Activated T-cell treated with anti-CD3 and anti-CD28 coated beads, Interleukin-2, amount 50 U/mL, for 72 hours (primary cell): ENCODE results near the gene CHD5. TPM values are rescaled to one million over a fixed set of nuclear protein-coding genes. Genes with fewer than 3 reads are reported as not detected.
A peak's percentile ranks its signal among the peaks of the same experiment; 100 is the strongest.

ENCODE experiments used
- ATAC-seq, 2 donors: fragments of 150-1000 bp; cut with Tn5 transposase; replicated peaks in 1 of 2; 2 replicates each; pipeline ENCODE4 v1.10.0; 2021; ENCODE audit warnings: moderate library complexity in 2 of 2, mild to moderate bottlenecking in 1 of 2
- DNase-seq, 2 donors: peaks; one replicate each; pipeline ENCODE4 v3.0.0; 2021 to 2022; ENCODE audit warnings: mixed read lengths in 1 of 2
- H3K27ac Mint-ChIP-seq: one replicate; pipeline ENCODE4 v1.8.0; 2022; ENCODE audit warnings: mild to moderate bottlenecking, moderate library complexity, mixed read lengths
- H3K27me3 Mint-ChIP-seq: one replicate; pipeline ENCODE4 v1.8.0; 2022; ENCODE audit warnings: low read depth, mixed read lengths
- H3K36me3 Mint-ChIP-seq, 2 donors: one replicate each; pipeline ENCODE4 v1.8.0; 2022; ENCODE audit warnings: mixed read lengths in 2 of 2, mild to moderate bottlenecking in 1 of 2; ENCODE audit not compliant: insufficient read depth in 2 of 2
- H3K4me1 Mint-ChIP-seq: one replicate; pipeline ENCODE4 v1.8.0; 2022; ENCODE audit warnings: low read depth, mixed read lengths
- H3K4me3 Mint-ChIP-seq, 2 donors: one replicate each; pipeline ENCODE4 v1.8.0; 2022; ENCODE audit warnings: mild to moderate bottlenecking in 2 of 2, mixed read lengths in 2 of 2, moderate library complexity in 2 of 2
- H3K9me3 Mint-ChIP-seq, 2 donors: one replicate each; pipeline ENCODE4 v1.8.0; 2022; ENCODE audit warnings: mixed read lengths in 2 of 2
- total RNA-seq, 2 donors: library from RNA; stranded (reverse); gene quantifications; one replicate each; pipeline ENCODE4 v1.2.3, GENCODE V29; 2022

CHD5 gene
- total RNA-seq, 2 donors from 2014 or later, result 0.16 to 0.31 TPM

DNA sequence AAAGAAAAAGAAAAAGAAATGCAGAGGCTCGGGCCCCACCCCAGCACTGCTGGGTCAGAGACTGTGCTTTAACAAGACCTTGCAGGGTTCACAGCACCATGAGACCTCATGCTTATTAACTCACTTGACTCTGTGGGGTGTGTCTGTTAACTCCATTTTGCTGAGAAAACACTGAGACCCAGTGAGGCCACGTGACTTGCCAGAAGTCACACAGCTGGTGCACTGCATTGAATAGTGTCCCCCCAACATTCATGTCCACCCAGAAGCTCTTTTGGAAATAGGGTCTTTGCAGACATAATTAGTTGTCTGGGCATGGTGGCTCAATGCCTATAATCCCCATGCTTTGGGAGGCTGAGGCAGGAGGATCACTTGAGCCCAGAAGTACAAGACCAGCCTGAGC is 39.7 kb downstream of the CHD5 start:
- no peaks in the 10 kb centered on the region for H3K4me1 Mint-ChIP-seq
- no peak for DNase-seq
- no peak overlapping the region for H3K27ac Mint-ChIP-seq
- H3K9me3 Mint-ChIP-seq, result no peaks in the 10 kb centered on the region
- ATAC-seq, result no peak
- no peak overlapping the region for H3K4me3 Mint-ChIP-seq
- no peaks in the 10 kb centered on the region for H3K27me3 Mint-ChIP-seq
- H3K36me3 Mint-ChIP-seq, result no peaks in the 10 kb centered on the region

DNA sequence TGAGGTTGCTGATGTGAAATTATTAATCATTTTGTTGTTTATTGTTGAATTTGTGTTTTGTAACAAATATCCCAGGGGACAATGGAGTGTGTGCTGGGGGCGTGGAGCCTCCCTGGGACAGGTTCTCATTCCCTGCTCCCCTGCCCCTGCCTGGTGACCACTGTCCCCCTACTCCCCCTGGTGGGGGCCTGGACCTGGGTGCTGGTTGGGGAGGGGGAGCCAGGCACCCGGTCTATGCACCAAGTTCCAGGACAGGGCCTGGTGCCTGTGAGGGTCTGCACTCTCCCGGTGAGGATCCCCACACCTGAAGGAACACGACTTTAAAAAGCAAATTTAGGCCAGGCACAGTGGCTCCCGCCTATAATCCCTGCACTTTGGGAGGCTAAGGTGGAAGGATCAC is 42.4 kb downstream of the CHD5 start:
- ATAC-seq, result no peak
- Mint-ChIP-seq H3K4me3 (no peak overlapping the region), H3K9me3 (peaks cover under 1% of the 10 kb centered on the region in 2 donors), H3K27ac (no peak overlapping the region), H3K4me1 (no peaks in the 10 kb centered on the region), H3K36me3 (no peaks in the 10 kb centered on the region), H3K27me3 (no peaks in the 10 kb centered on the region)
- DNase-seq, result no peak

DNA sequence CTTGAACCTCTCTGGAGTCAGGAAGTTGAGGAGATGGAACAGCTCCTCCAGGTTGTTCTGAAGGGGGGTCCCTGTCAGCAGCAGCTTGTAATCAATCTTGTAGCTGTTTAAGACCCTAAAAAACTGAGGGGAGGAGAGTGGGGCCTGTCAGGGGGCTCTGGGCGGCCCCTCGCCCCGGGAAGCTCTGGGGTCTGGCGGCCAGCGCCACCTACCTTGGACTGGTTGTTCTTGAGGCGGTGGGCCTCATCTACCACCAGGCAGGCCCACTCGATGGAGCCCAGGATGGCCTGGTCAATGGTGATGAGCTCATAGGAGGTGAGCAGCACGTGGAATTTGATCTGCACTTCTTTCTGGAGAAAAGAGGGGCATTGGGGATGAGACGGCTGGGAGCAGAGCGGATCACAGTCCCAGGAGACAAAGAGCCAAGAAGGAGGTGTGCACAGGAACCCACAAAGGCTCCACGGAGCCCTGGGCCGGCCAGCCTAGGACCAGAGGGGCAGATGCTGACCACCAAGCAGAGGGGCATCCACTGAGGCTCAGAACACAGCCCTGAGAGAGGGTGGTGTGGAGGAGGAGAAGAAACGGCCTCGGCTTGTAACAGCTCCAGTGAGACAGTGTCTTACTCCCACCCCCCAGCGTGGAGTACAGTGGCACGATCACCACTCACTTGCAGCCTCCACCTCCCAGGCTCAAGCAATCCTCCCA is 43.5 kb downstream of the CHD5 start:
- H3K4me1 Mint-ChIP-seq, result no peaks in the 10 kb centered on the region
- peaks cover 5 to 6% of the 10 kb centered on the region in 2 donors for H3K9me3 Mint-ChIP-seq
- DNase-seq (no peak), ATAC-seq (no peak)
- H3K27me3 Mint-ChIP-seq, result no peaks in the 10 kb centered on the region
- no peak overlapping the region for H3K4me3 Mint-ChIP-seq
- H3K36me3 Mint-ChIP-seq, result peaks cover 3% of the 10 kb centered on the region in 2 donors
- no peak overlapping the region for H3K27ac Mint-ChIP-seq

DNA sequence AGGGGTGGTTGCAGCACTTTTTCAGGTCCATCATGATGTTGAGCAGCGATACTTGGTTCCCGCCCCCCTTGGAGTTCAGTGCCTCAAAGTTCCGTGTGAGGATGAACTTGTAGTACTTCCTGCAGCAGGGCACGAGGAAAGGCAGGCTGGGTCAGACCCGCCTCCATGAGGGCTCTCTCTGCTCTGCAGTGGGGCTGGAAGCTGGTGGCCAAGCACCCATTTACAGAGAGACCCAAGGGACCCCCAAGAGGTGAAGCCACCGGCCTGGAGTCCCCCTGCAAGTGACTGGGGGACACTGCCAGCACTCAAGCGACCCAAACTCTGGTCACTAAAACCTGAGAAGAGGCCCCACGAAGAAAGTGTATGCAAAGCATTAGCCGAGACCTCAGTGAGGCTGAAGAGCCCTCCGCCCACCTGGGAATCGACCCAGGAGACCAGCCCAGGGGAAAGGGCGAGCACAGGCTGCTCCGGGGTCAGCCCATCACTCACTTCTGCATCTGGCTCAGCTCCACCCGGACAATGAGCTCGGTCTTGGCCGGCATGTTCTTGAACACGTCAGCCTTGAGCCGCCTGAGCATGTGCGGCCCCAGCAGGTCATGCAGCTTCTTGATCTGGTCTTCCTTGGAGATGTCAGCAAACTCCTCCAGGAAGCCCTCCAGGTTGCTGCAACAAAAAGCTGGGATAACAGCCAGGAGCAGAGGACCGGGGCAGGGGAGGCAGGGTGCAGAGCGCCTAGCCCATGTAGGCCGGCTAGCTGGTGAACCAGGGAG is 45.2 kb downstream of the CHD5 start:
- H3K27me3 Mint-ChIP-seq, result no peaks in the 10 kb centered on the region
- no peak overlapping the region for H3K4me3 Mint-ChIP-seq
- ATAC-seq (no peak), DNase-seq (no peak)
- H3K36me3 Mint-ChIP-seq, result peaks cover 3% of the 10 kb centered on the region in 2 donors
- H3K9me3 Mint-ChIP-seq, result peaks cover 5 to 6% of the 10 kb centered on the region in 2 donors
- H3K4me1 Mint-ChIP-seq, result no peaks in the 10 kb centered on the region
- H3K27ac Mint-ChIP-seq, result no peak overlapping the region

DNA sequence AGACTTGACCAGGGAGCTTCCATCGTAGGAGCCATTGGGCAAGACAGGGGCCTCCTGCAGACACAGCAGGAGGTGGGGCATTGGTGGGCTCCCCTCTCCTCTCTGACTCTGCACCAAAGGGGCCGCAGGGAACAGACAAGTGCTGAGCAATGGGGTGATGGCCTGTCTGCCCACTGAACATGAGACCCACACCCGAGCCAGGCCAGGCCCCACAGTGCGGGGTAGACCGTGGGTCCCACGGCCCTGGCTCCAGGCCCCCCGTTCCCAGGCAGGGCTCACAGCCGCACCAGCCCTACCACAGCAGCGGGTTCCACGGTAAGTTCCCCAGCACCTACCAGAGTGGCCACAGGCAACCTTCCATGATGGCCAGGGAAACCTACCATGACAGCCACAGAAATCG is 45.9 kb downstream of the CHD5 start:
- no peak for ATAC-seq
- DNase-seq, result no peak

DNA sequence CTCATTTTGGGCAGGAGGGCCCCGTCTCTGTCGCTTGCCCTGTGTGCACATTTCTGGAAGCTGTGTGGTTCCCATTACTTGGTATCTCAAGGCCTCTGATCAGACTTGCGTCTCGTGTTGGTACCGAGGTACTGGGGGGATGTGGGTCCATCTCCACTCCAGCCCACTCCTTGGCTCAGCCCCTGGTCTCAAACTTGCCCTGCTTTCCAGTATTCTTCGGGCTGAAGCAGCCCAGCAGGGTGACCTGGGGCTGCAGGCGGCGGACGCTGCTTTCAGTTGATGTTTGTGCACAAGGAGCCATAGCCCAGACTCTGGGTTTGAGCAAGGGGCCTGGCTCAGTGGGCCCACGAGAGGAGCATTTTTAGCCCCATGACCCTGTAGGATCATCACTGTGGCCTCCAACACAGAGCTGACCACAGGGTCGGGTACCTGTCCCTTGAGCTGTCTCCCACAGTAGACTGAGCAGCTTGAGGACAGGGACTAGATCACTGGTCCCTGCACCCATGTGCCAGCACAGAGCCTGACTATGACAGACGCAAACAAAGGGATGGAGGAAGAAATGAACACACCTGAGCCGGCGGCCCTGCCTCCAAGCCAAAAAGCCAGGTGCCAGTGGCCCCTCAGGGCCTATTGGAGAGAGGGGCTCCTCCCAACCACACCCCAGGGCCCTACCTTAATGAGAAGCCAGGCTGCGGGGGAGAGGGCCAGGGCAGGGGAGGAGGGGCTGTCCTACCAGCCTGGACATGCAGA is 46.8 kb downstream of the CHD5 start:
- H3K9me3 Mint-ChIP-seq, result peaks cover 5 to 6% of the 10 kb centered on the region in 2 donors
- H3K27me3 Mint-ChIP-seq, result no peaks in the 10 kb centered on the region
- H3K27ac Mint-ChIP-seq, result no peak overlapping the region
- no peaks in the 10 kb centered on the region for H3K4me1 Mint-ChIP-seq
- no peak overlapping the region for H3K4me3 Mint-ChIP-seq
- H3K36me3 Mint-ChIP-seq, result peaks cover 3% of the 10 kb centered on the region in 2 donors
- DNase-seq, result no peak
- ATAC-seq, result no peak

More for the DNA sequence above, 45.9 kb downstream of the CHD5 start:
- Mint-ChIP-seq H3K27ac (no peak overlapping the region), H3K27me3 (no peaks in the 10 kb centered on the region), H3K36me3 (peaks cover 3% of the 10 kb centered on the region in 2 donors), H3K4me1 (no peaks in the 10 kb centered on the region), H3K4me3 (no peak overlapping the region), H3K9me3 (peaks cover 5 to 6% of the 10 kb centered on the region in 2 donors)

DNA sequence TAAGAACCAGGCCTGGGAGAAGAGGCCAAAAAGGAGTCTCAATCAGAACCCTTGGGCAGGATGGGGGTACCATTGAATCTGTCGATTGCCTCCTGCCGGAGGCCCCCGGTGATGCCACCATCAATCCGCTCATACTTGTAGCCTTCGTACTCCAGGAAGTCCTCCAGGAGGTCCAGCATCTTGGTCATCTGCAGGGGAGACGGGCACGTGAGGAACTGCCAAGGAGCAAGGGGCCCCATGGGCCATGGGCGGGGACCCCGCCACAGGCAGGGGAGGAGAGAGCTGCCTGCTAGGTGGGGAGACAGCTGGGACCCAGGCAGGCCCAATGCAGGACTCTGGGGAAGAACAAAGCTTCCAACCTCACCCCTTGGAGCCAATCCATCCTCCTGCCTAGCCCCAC is 48.6 kb downstream of the CHD5 start:
- Mint-ChIP-seq H3K36me3 (peaks cover 3% of the 10 kb centered on the region in 2 donors), H3K27me3 (peaks cover 5% of the 10 kb centered on the region), H3K9me3 (peaks cover 5 to 6% of the 10 kb centered on the region in 2 donors), H3K4me3 (no peak overlapping the region), H3K27ac (no peak overlapping the region), H3K4me1 (no peaks in the 10 kb centered on the region)
- ATAC-seq (no peak), DNase-seq (no peak)

DNA sequence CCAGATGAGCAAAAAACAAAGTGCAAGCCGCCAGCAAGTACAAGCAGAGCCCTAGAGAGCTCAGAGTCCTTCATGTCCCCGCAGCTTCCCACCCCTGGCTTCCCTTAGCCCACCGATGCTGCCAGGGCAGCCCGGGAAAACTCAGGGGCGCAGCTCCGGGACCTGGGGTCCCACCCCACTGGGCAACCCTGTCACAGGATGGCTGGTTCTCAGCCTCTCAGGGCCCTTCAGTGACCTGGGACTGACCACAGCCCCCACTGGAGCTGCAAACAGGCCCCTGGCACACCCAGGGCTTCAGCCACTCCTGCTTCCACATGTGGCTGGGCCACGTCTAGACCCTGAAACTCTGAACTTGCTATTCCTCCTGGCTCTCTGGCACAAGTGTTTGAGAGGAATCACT is 49.5 kb downstream of the CHD5 start:
- H3K27ac Mint-ChIP-seq, result no peak overlapping the region
- peaks cover 6% of the 10 kb centered on the region for H3K27me3 Mint-ChIP-seq
- peaks cover 5 to 6% of the 10 kb centered on the region in 2 donors for H3K9me3 Mint-ChIP-seq
- no peaks in the 10 kb centered on the region for H3K4me1 Mint-ChIP-seq
- no peak overlapping the region for H3K4me3 Mint-ChIP-seq
- no peak for ATAC-seq
- no peak for DNase-seq
- H3K36me3 Mint-ChIP-seq, result peaks cover 3% of the 10 kb centered on the region in 2 donors

DNA sequence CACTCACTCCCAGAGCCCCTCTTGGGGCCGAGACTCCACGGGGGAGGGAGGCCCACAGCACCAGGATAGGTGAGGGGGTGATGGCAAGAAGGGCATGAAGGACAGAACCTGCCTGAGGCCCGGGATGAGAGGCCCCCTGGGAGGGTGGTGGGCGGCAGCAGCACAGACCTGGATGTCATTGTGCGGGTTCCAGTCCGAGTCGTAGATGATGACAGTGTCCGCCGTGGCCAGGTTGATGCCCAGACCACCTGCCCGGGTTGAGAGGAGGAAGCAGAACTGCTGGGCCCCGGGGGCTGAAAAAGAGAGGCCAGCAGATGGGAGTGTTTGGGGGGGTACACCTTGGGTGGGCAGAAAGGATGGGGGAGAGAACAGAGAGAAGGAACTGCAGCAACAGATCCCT is 50.1 kb downstream of the CHD5 start:
- H3K27ac Mint-ChIP-seq, result no peak overlapping the region

DNA sequence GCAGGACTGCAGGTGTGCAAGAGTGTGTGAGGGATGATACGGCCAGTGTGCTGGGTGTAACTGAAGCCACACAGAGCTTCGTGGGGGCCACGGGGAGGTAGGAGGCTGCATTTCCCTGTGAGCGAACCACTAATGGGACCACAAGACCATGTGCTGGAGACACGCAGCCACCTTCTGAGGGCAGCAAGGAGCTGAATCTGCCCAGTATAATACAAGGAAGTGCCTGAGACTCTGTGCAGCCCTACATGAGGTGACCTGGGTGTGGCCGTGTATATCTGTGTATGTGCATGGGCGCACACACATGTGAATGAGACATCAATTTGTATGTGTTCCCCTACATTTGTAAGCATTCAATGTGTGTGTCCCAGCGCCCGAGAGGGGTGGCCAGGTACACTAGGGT is 50.8 kb downstream of the CHD5 start:
- Mint-ChIP-seq H3K4me3 (no peak overlapping the region), H3K36me3 (peaks cover 3% of the 10 kb centered on the region in 2 donors), H3K27ac (no peak overlapping the region), H3K9me3 (peaks cover 5 to 6% of the 10 kb centered on the region in 2 donors), H3K4me1 (no peaks in the 10 kb centered on the region), H3K27me3 (peaks cover 6% of the 10 kb centered on the region)
- ATAC-seq (no peak), DNase-seq (no peak)

More for the DNA sequence above, 50.1 kb downstream of the CHD5 start:
- no peak overlapping the region for H3K4me3 Mint-ChIP-seq
- no peak for DNase-seq
- peaks cover 6% of the 10 kb centered on the region for H3K27me3 Mint-ChIP-seq
- peaks cover 3% of the 10 kb centered on the region in 2 donors for H3K36me3 Mint-ChIP-seq
- no peaks in the 10 kb centered on the region for H3K4me1 Mint-ChIP-seq
- H3K9me3 Mint-ChIP-seq, result peaks cover 5 to 6% of the 10 kb centered on the region in 2 donors
- ATAC-seq, result no peak

DNA sequence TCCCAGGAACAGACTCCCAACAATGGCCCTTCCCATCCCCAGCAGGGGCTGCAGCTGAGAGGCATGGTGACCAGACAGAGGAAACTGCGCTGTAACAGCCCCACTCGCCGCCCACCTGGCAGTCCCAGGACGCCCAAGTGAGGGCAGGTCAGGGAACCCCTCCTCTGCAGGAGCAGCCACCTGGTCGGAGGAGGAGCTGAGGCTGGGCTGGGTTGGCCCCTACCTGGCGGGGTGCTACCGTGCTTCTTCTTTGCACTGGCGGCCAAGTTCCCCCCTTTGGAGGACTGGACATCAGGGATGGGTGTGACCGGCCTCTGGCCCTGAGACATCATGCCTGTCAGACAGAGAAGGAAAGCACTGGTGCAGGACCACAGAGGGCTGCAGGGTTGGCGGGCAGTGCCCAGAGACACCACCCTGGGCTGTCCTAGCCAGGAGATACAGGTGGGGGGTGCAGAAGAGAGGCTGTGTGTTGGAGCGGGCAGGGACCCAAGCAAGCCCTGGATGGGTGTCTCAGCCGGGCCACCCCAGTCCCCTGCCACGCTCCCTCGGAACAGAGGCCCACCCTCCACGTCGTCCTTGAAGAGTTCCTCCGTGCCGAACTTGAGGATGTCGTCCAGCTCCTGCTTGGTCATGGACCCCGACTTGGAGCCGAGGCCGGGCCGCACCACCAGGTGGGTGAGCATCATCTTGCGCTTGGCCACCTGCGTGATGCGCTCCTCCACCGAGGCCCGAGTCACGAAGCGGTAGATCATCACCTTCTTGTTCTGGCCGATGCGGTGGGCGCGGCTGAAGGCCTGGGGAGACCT is 51.6 kb downstream of the CHD5 start:
- H3K27me3 Mint-ChIP-seq, result peaks cover 6% of the 10 kb centered on the region
- peaks cover 3% of the 10 kb centered on the region in 2 donors for H3K36me3 Mint-ChIP-seq
- H3K9me3 Mint-ChIP-seq, result peaks cover 5 to 6% of the 10 kb centered on the region in 2 donors
- ATAC-seq, result no peak
- no peak for DNase-seq
- H3K27ac Mint-ChIP-seq, result no peak overlapping the region
- no peak overlapping the region for H3K4me3 Mint-ChIP-seq
- no peaks in the 10 kb centered on the region for H3K4me1 Mint-ChIP-seq

DNA sequence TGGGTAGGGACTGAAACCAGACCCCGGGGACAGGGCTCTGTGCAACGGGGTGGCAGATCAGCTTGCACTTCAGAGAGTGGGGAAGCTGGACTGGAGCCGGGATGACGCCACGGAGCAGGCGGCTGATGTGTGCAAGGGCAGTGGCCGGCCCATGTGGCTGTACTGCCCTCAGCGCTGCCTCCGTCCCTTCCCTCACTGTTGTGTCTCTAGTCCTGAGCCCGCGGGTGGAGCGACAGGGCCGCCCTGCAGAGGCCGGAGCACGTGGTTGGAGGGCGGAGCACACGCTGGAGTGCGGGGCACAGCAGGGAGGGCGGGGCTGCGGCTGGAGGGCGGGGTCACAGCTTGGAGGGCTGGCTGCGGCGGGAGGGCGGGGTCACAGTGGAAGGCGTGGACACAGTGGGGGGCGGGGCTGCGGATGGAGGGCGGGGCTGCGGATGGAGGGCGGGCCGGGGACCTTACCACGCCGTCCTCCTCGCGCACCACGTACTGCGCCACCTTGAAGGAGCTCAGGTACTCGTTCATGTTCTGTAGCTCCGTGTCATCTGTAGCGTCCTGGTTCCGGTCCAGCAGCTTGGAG is 52.4 kb downstream of the CHD5 start:
- peak; percentile 73 for DNase-seq
- Mint-ChIP-seq H3K27me3 (peaks cover 6% of the 10 kb centered on the region), H3K4me1 (no peaks in the 10 kb centered on the region), H3K36me3 (peaks cover 3% of the 10 kb centered on the region in 2 donors), H3K9me3 (peaks cover 4% of the 10 kb centered on the region in 2 donors), H3K27ac (no peak overlapping the region), H3K4me3 (no peak overlapping the region)
- ATAC-seq, result peak; percentile 89 to 91
